ENCODE measurements around the gene NUTF2. TPM values are rescaled to one million over a fixed set of nuclear protein-coding genes. Genes with fewer than 3 reads are reported as not detected.

Gene NUTF2
- total and polyA plus RNA-seq, 10 of the 15 experiments (the other 5 are each of a cell fraction or from before 2014, with no cell fraction given) = 116 to 342 (median 202) TPM

DNA sequence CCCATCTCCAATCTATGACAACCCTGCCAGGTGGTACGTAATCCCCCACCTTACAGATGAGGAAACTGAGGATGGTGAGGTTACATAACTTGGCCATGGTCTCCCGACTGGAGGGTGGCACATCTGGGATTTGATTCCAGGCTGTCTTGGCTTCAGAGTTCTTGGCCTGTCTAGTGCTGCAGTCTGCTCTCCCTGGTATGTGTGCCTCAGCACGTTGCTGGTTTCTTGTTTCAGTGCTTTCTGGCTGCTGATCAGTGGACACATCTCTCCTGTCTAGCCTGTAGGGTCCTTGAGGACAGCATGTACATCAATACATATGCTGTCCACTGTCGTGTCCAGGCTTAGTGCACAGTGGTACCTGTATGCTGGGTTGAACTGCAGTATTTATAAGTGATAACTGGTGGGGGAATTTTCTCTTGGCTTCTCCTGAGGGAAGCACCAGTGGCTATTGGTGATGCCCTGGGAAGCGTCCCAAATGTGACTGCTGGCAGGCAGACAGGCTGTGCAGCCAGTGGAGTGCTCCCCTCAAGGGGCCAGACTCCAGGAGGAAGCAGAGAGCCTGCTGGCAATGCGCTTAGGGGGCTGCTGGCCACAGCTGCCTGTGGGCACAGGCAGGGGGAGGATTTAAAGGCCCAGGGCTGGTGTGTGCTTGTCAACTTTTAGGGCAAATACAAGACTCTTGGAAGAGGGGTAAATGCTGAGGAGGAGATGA, 70.6 kb downstream of the NUTF2 start:
- no peaks in the 10 kb centered on the region for H3K9me3 ChIP-seq (replicated peaks; ENCODE audit: control insufficient read depth, insufficient read depth, low read length)
- no peak overlapping the region for H2AFZ ChIP-seq (ENCODE audit: control insufficient read depth, low read depth, low read length)
- H3K4me2 ChIP-seq (ENCODE audit: control insufficient read depth, insufficient read depth) = no peak overlapping the region
- no peaks in the 10 kb centered on the region for H3K4me1 ChIP-seq (ENCODE audit: control insufficient read depth, insufficient read depth, low read length)
- no peak overlapping the region for H3K9ac ChIP-seq (ENCODE audit: control insufficient read depth, insufficient read depth, low read length)
- H3K27ac ChIP-seq (ENCODE audit: control insufficient read depth, insufficient read depth) = no peak overlapping the region
- H3K36me3 ChIP-seq (ENCODE audit: control insufficient read depth in 2 of 2, insufficient read depth in 2 of 2, low read length in 1 of 2) = peaks cover 0 to 3% of the 10 kb centered on the region in 2 experiments; a peak in 1 of 4 replicates
- no peak for FAIRE-seq
- POLR2A ChIA-PET = no interaction called here
- ATAC-seq = no peak
- no peak for DNase-seq (ENCODE audit: low read depth, low spot score)
- intact Hi-C loops (cut with micrococcal nuclease; ENCODE audit: unreplicated experiment) = no loop called here
- BruUV-seq (replicated peaks) = no TSS peak
- H4K20me1 ChIP-seq (ENCODE audit: control insufficient read depth, insufficient read depth) = no peaks in the 10 kb centered on the region
- no peaks in the 10 kb centered on the region for H3K27me3 ChIP-seq (replicated peaks in 1 of 2; ENCODE audit: control insufficient read depth in 2 of 2, insufficient read depth in 2 of 2, low read length in 1 of 2)
- in situ Hi-C loops (cut with MboI) = no loop called here
- no peaks in the 10 kb centered on the region for H3K79me2 ChIP-seq (ENCODE audit: control insufficient read depth, insufficient read depth, low read length)
- H3K4me3 ChIP-seq = no peak overlapping the region
- CTCF ChIA-PET = interaction anchor here (0.5 kb wide), 1 partner anchor 125 kb away, joined by 4 read pairs; no protein-coding TSS in a partner anchor
- RAD21 ChIA-PET (ENCODE audit: unreplicated experiment) = no interaction called here
- WGBS (ENCODE audit: insufficient coverage, insufficient replicate concordance, low lambda C conversion rate, missing lambda C conversion rate) = 87% methylated on average over 6 of the region's 6 CpGs
- TF ChIP-seq, protein P1, sequence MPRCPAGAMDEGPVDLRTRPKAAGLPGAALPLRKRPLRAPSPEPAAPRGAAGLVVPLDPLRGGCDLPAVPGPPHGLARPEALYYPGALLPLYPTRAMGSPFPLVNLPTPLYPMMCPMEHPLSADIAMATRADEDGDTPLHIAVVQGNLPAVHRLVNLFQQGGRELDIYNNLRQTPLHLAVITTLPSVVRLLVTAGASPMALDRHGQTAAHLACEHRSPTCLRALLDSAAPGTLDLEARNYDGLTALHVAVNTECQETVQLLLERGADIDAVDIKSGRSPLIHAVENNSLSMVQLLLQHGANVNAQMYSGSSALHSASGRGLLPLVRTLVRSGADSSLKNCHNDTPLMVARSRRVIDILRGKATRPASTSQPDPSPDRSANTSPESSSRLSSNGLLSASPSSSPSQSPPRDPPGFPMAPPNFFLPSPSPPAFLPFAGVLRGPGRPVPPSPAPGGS (IDR thresholded peaks at IDR 0.05; ENCODE audit: borderline replicate concordance, insufficient read depth, low read depth, low read length, poor library complexity, severe bottlenecking) = no peak
- TF ChIP-seq, protein P2, sequence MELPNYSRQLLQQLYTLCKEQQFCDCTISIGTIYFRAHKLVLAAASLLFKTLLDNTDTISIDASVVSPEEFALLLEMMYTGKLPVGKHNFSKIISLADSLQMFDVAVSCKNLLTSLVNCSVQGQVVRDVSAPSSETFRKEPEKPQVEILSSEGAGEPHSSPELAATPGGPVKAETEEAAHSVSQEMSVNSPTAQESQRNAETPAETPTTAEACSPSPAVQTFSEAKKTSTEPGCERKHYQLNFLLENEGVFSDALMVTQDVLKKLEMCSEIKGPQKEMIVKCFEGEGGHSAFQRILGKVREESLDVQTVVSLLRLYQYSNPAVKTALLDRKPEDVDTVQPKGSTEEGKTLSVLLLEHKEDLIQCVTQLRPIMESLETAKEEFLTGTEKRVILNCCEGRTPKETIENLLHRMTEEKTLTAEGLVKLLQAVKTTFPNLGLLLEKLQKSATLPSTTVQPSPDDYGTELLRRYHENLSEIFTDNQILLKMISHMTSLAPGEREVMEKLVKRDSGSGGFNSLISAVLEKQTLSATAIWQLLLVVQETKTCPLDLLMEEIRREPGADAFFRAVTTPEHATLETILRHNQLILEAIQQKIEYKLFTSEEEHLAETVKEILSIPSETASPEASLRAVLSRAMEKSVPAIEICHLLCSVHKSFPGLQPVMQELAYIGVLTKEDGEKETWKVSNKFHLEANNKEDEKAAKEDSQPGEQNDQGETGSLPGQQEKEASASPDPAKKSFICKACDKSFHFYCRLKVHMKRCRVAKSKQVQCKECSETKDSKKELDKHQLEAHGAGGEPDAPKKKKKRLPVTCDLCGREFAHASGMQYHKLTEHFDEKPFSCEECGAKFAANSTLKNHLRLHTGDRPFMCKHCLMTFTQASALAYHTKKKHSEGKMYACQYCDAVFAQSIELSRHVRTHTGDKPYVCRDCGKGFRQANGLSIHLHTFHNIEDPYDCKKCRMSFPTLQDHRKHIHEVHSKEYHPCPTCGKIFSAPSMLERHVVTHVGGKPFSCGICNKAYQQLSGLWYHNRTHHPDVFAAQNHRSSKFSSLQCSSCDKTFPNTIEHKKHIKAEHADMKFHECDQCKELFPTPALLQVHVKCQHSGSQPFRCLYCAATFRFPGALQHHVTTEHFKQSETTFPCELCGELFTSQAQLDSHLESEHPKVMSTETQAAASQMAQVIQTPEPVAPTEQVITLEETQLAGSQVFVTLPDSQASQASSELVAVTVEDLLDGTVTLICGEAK (IDR thresholded peaks at IDR 0.05; ENCODE audit: borderline replicate concordance) = no peak
- TF ChIP-seq MTA2 (IDR thresholded peaks at IDR 0.05; ENCODE audit: low read depth) (no peak), POU2F2 (IDR thresholded peaks at IDR 0.05; ENCODE audit: borderline replicate concordance, low read depth, low read length) (no peak), NRF1 (conservative IDR thresholded peaks at IDR 0.05; ENCODE audit: low read depth, low read length) (no peak), FOXK2 (IDR thresholded peaks at IDR 0.05) (no peak), HDAC2 (IDR thresholded peaks at IDR 0.05) (no peak)
- SMC1A ChIA-PET (ENCODE audit: uncharacterized antibody, unreplicated experiment) = no interaction called here

Data from GM12878 (cell line).